AG04450 (cell line): ENCODE results near the gene CLOCK. TPM values are rescaled to one million over a fixed set of nuclear protein-coding genes. Genes with fewer than 3 reads are reported as not detected.

ENCODE experiments used
- CTCF ChIA-PET: fragments of 300-600, 350-600 bp; formaldehyde crosslinking; extraction: SDS; loops from one replicate; lab custom pipeline; 2022; ENCODE audit warnings: antibody characterized with exemption, inconsistent platforms; lab: Charles Lee
- POLR2A ChIA-PET: fragments of 350-600 bp; formaldehyde crosslinking; extraction: SDS; loops from one replicate; lab custom pipeline; 2021; ENCODE audit warnings: antibody characterized with exemption, inconsistent platforms; lab: Yijun Ruan, JAX
- DNase-seq: peaks from one replicate; pipeline ENCODE4 v3.0.0-alpha.2; 2011; ENCODE audit warnings: low read depth, low spot score
- H3K27ac ChIP-seq: one replicate; pipeline ENCODE4 v1.5.1; 2012; ENCODE audit warnings: low read depth, low read length, control low read depth
- H3K27me3 ChIP-seq: one replicate; pipeline ENCODE4 v1.6.0; 2012; ENCODE audit warnings: low read length; ENCODE audit not compliant: control insufficient read depth, insufficient read depth
- H3K4me3 ChIP-seq: 2 replicates; pipeline ENCODE4 v1.5.1; 2011; ENCODE audit warnings: mild to moderate bottlenecking, low read depth, low read length, control low read depth
- H3K9me3 ChIP-seq: 2 replicates; pipeline ENCODE4 v1.5.1; 2012; ENCODE audit warnings: low read length; ENCODE audit not compliant: control insufficient read depth, insufficient read depth
- polyA plus RNA-seq: library from polyadenylated mRNA; depleted of rRNA; stranded (reverse); fragments of >200 nt; gene quantifications from 2 replicates; pipeline ENCODE4 v1.2.3, GENCODE V29; 2011
- TF ChIP-seq, protein P1 (sequence below): IDR thresholded peaks from 2 replicates; pipeline ENCODE4 v1.5.1; 2011; ENCODE audit warnings: low read depth, low read length, control low read depth, inconsistent platforms

The CLOCK gene
- polyA plus RNA-seq, 1 experiment, result 18.8 TPM

- DNase-seq, result no peak
- no peaks in the 10 kb centered on the region for H3K27me3 ChIP-seq
- no peaks in the 10 kb centered on the region for H3K9me3 ChIP-seq
- TF ChIP-seq, protein P1, sequence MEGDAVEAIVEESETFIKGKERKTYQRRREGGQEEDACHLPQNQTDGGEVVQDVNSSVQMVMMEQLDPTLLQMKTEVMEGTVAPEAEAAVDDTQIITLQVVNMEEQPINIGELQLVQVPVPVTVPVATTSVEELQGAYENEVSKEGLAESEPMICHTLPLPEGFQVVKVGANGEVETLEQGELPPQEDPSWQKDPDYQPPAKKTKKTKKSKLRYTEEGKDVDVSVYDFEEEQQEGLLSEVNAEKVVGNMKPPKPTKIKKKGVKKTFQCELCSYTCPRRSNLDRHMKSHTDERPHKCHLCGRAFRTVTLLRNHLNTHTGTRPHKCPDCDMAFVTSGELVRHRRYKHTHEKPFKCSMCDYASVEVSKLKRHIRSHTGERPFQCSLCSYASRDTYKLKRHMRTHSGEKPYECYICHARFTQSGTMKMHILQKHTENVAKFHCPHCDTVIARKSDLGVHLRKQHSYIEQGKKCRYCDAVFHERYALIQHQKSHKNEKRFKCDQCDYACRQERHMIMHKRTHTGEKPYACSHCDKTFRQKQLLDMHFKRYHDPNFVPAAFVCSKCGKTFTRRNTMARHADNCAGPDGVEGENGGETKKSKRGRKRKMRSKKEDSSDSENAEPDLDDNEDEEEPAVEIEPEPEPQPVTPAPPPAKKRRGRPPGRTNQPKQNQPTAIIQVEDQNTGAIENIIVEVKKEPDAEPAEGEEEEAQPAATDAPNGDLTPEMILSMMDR, result no peak
- ChIA-PET CTCF (interaction anchor here (1.0 to 1.1 kb wide), 2 partner anchors 45 to 164 kb away, joined by 5 read pairs; partner anchors contain the start of gene SRD5A3), POLR2A (interaction anchor here (0.5 kb wide), 1 partner anchor 77 kb away, joined by 7 read pairs; no protein-coding TSS in a partner anchor)
- H3K4me3 ChIP-seq, result no peak overlapping the region
- H3K27ac ChIP-seq, result no peak overlapping the region
Observed at GRCh38 chr4:55509266-55509665, 37.4 kb downstream of the CLOCK start.

GRCh38 chr4:55507612-55508011, 39.1 kb downstream of the CLOCK start:
- H3K9me3 ChIP-seq, result no peaks in the 10 kb centered on the region
- H3K27ac ChIP-seq, result no peak overlapping the region
- TF ChIP-seq, protein P1, result no peak
- ChIA-PET CTCF (no interaction called here), POLR2A (no interaction called here)
- H3K4me3 ChIP-seq, result no peak overlapping the region
- H3K27me3 ChIP-seq, result no peaks in the 10 kb centered on the region
- DNase-seq, result no peak

GRCh38 chr4:55503169-55503568, 43.5 kb downstream of the CLOCK start:
- H3K27ac ChIP-seq, result no peak overlapping the region
- ChIA-PET CTCF (interaction anchor here (1.0 kb wide), 1 partner anchor 158 kb away, joined by 4 read pairs; the partner anchor contains the start of gene SRD5A3), POLR2A (no interaction called here)
- DNase-seq, result no peak
- H3K27me3 ChIP-seq, result no peaks in the 10 kb centered on the region
- no peaks in the 10 kb centered on the region for H3K9me3 ChIP-seq
- TF ChIP-seq, protein P1, result no peak
- H3K4me3 ChIP-seq, result no peak overlapping the region

DNA sequence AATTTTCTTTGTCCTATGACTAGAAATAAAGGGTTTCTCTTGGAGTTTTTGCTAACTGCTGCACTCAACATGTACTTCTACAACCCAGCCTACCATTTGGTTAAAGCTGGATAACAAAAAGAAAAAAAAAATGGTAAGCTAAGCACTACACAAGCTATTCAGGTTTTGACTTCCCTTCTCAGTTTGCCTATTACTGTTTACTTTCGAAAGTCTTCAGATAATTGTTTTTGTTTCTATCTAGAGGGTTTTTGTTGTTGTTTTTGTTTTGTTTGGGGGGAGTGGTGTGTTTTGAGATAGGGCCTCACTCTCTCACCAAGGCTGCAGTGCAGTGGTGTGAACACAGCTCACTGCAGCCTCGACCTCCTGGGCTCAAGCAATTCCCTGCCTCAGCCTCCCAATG, 46.6 kb downstream of the CLOCK start:
- no peaks in the 10 kb centered on the region for H3K27me3 ChIP-seq

GRCh38 chr4:55499495-55499894, 47.2 kb downstream of the CLOCK start:
- Histone ChIP-seq H3K9me3 (no peaks in the 10 kb centered on the region; the same call in 1 of the 2 replicates), H3K4me3 (no peak overlapping the region), H3K27ac (no peak overlapping the region), H3K27me3 (no peaks in the 10 kb centered on the region)
- no peak for DNase-seq
- POLR2A ChIA-PET, result no interaction called here
- TF ChIP-seq, protein P1, result no peak
- CTCF ChIA-PET, result interaction anchor here (1.0 kb wide), 1 partner anchor 46 kb away, joined by 3 read pairs; no protein-coding TSS in a partner anchor

More for the DNA sequence above, 46.6 kb downstream of the CLOCK start:
- ChIA-PET CTCF (interaction anchor here (1.0 kb wide), 1 partner anchor 45 kb away, joined by 3 read pairs; no protein-coding TSS in a partner anchor), POLR2A (no interaction called here)
- DNase-seq, result no peak
- Histone ChIP-seq H3K27ac (no peak overlapping the region), H3K4me3 (no peak overlapping the region), H3K9me3 (no peaks in the 10 kb centered on the region)
- TF ChIP-seq, protein P1, result no peak
